SU-DHL-6 (cell line): ENCODE data around the gene CDKN2C.

Source experiments
- H2AFZ ChIP-seq: fragments of 200-600 bp; sonication (generic); 2 replicates; pipeline ENCODE4 v1.6.1; 2014; ENCODE audit warnings: low read depth, mild to moderate bottlenecking, moderate library complexity, mixed read lengths, antibody characterized with exemption, low read length; ENCODE audit not compliant: severe bottlenecking
- H3F3A ChIP-seq: fragments of 200-600 bp; shearing (Covaris generic); 2 replicates; pipeline ENCODE4 v1.6.0; 2016; ENCODE audit warnings: antibody characterized with exemption, mild to moderate bottlenecking; ENCODE audit not compliant: insufficient read depth
- H3K27ac ChIP-seq: fragments of 200-600 bp; sonication (generic); 2 replicates; pipeline ENCODE4 v1.5.1; 2016; ENCODE audit warnings: low read depth, mild to moderate bottlenecking, low read length, moderate library complexity, mixed read lengths
- H3K27me3 ChIP-seq: fragments of 200-600 bp; sonication (generic), shearing (Covaris generic); 2 replicates; pipeline ENCODE4 v1.6.0; 2014; ENCODE audit warnings: mild to moderate bottlenecking, low read length
- H3K36me3 ChIP-seq: fragments of 200-600 bp; sonication (generic); 2 replicates; pipeline ENCODE4 v1.6.1; 2014; ENCODE audit warnings: mild to moderate bottlenecking, low read length, mixed read lengths
- H3K4me2 ChIP-seq: fragments of 300-600, 200-600 bp; shearing (Covaris generic), sonication (generic); 2 replicates; pipeline ENCODE4 v1.6.0; 2014; ENCODE audit warnings: low read length, low read depth, mild to moderate bottlenecking; ENCODE audit not compliant: poor library complexity, severe bottlenecking
- H3K4me3 ChIP-seq: fragments of 200-600 bp; sonication (generic); 2 replicates; pipeline ENCODE4 v1.5.1; 2014; ENCODE audit warnings: antibody characterized with exemption, low read length, mild to moderate bottlenecking, mixed read lengths; ENCODE audit not compliant: insufficient read depth, poor library complexity, severe bottlenecking
- H3K79me2 ChIP-seq: fragments of 200-600 bp; sonication (generic); 2 replicates; pipeline ENCODE4 v1.6.1; 2014; ENCODE audit warnings: mild to moderate bottlenecking, low read length, moderate library complexity; ENCODE audit not compliant: insufficient read depth
- H3K9ac ChIP-seq: fragments of 200-600 bp; sonication (generic); 2 replicates; pipeline ENCODE4 v1.7.0; 2014; ENCODE audit warnings: mild to moderate bottlenecking, low read length
- H3K9me2 ChIP-seq: fragments of 200-600 bp; sonication (generic); replicated peaks from 2 replicates; pipeline ENCODE4 v1.6.1; 2014; ENCODE audit warnings: low read length; ENCODE audit not compliant: insufficient read depth
- H3K9me3 ChIP-seq: fragments of 200-600 bp; sonication (generic); 2 replicates; pipeline ENCODE4 v1.6.1; 2014; ENCODE audit warnings: low read length, mixed read lengths; ENCODE audit not compliant: insufficient read depth
- H4K20me1 ChIP-seq: fragments of 200-600 bp; sonication (generic); 2 replicates; pipeline ENCODE4 v1.6.1; 2014; ENCODE audit warnings: low read depth, mild to moderate bottlenecking, antibody characterized with exemption, low read length, moderate library complexity, mixed read lengths
- CTCF ChIP-seq: fragments of 200-600 bp; sonication (generic); IDR thresholded peaks from one replicate; pipeline ENCODE4 v1.5.1; 2017; ENCODE audit warnings: antibody characterized with exemption, mild to moderate bottlenecking, low read length, moderate library complexity; ENCODE audit not compliant: insufficient read depth, poor library complexity, severe bottlenecking
- EZH2phosphoT487 ChIP-seq: fragments of 200-600 bp; sonication (generic), shearing (Covaris generic); conservative IDR thresholded peaks from 2 replicates; pipeline ENCODE4 v1.6.1; 2018; ENCODE audit warnings: mild to moderate bottlenecking, antibody characterized with exemption, low read length, moderate library complexity, mixed read lengths

CDKN2C gene

DNA sequence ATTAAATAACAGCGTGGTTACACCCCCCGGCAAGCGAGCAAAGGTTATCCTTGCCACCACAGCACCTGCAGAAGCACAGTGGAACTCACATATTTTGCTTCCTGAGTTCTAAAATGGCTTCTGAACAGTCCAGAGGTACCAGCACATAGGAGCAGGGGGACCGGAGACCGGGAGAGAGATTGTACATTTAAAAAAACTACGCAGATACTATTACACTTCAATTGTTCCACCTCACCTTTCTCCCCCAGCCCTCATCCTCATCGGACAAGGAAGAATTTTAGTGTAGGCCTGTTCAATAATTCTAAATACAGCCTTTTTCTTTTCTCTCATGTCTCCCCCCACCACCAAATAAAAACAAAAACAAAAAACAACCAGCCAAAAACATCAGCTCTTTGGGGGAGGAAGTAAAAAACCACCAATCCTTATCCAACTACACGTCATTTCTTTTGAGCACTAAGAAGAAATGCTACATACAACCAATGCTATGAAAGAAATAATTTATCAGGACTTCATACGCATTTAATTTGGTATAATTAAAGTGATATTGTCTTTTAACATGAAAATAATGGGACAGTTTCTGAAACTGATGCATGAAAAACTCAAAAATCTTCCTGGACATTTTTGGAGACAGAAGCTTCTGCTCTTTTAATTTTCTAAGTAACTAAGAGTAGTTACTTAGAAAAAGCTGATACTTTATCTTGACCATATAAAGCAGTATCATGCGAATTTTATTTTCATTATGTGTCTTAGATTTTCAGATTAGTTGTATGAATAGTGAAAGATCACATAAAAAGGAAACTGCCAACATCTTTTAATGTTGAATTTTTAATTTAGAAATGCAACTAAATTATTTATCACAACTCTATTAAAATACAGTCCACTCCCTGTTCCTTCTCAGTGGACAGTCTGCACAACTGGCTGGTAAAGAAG lies 9.1 kb downstream of the CDKN2C start:
- Histone ChIP-seq H3F3A (peaks cover 55% of the 10 kb centered on the region), H3K27me3 (no peaks in the 10 kb centered on the region), H3K36me3 (peaks cover 19% of the 10 kb centered on the region; the same call in 1 of the 2 replicates), H2AFZ (peak overlapping the region; percentile 44), H3K27ac (peak overlapping the region; percentile 55), H3K79me2 (peaks cover 55% of the 10 kb centered on the region), H3K9me2 (no peaks in the 10 kb centered on the region), H3K9me3 (no peaks in the 10 kb centered on the region), H3K9ac (peak overlapping the region; percentile 99), H4K20me1 (peaks cover 3% of the 10 kb centered on the region; the same call in 1 of the 2 replicates), H3K4me3 (peak overlapping the region; percentile 83), H3K4me2 (peak overlapping the region; percentile 92)
- no peak for TF ChIP-seq EZH2phosphoT487
- TF ChIP-seq CTCF = no peak

DNA sequence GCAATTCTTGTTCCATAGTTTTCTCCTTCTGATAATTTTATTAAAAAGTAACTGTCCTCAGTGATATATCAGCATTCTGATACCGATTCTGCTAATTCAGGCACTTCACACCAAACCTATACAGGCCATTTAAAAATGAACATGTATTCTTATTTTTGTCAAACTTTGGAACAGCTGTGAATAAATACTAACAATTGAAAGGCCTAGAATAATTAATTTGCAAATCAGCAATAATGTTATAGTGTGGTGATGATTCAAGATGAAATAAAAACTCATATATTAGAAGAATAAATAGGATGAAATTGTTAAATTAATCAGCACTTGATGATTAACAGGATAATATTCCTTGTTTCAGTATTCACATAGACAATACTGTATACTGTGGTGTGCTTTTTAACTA lies 9.9 kb downstream of the CDKN2C start:
- Histone ChIP-seq H3K9ac (no peak overlapping the region), H3K4me3 (peak overlapping the region; percentile 83), H4K20me1 (peaks cover 3% of the 10 kb centered on the region; the same call in 1 of the 2 replicates), H2AFZ (no peak overlapping the region), H3F3A (peaks cover 47% of the 10 kb centered on the region), H3K36me3 (peaks cover 11% of the 10 kb centered on the region; the same call in 1 of the 2 replicates), H3K9me2 (no peaks in the 10 kb centered on the region), H3K4me2 (peak overlapping the region; percentile 92), H3K27ac (no peak overlapping the region), H3K27me3 (no peaks in the 10 kb centered on the region), H3K79me2 (peaks cover 58% of the 10 kb centered on the region), H3K9me3 (no peaks in the 10 kb centered on the region)
- TF ChIP-seq CTCF (no peak), EZH2phosphoT487 (no peak)

GRCh38 chr1:50980505-50980904 lies 10.5 kb downstream of the CDKN2C start:
- Histone ChIP-seq H2AFZ (no peak overlapping the region), H4K20me1 (peaks cover 3% of the 10 kb centered on the region; the same call in 1 of the 2 replicates), H3K4me3 (no peak overlapping the region), H3K4me2 (peak overlapping the region; percentile 92), H3F3A (peaks cover 42% of the 10 kb centered on the region), H3K27ac (no peak overlapping the region), H3K27me3 (no peaks in the 10 kb centered on the region), H3K9ac (no peak overlapping the region), H3K36me3 (peaks cover 9% of the 10 kb centered on the region; the same call in 1 of the 2 replicates), H3K9me2 (no peaks in the 10 kb centered on the region), H3K9me3 (no peaks in the 10 kb centered on the region), H3K79me2 (peaks cover 60% of the 10 kb centered on the region)
- TF ChIP-seq EZH2phosphoT487 = no peak
- TF ChIP-seq CTCF = no peak
